HPDE6-E6E7 (cell line): Measurements from ENCODE around the gene TDRD10.

Experiments
- DNase-seq: peaks from one replicate; pipeline ENCODE4 v3.0.0; 2011; ENCODE audit warnings: missing footprints; ENCODE audit errors: extremely low spot score

The TDRD10 gene

DNA sequence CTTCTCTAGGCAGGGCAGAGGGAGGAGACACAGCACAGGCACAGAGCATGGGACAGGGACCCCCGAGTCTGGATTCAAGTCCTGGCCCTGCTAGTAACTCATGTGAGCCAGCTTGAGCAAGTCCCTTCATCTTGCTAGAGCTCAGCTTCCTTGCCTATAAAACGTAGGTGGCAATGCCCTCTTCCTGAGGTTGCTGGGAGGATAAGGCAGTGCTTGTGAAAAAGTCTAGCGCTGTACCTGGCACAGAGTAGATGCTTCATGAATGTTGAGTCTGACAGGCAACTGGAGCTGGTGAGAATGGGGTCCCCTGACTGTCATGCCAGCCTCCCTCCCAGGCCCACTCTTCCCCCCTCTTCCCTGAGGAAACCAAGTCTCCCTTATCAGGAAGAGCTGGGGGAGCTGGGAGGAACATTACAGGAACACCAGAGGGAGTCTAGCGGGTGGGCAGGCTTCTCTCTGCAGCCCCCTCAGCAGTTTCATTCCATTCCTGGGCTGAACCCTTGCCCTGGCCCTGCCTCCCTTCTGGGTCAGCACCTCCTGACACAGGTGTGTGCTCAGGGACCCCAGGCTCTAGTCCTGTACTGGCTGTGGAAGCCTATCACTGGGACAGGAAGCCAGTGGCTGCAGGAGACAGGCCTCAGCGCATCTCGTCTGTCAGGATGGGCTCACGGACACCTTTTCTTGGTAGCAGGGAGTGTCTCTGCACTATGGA, 75.5 kb downstream of the TDRD10 start:
- no peak for DNase-seq

DNA sequence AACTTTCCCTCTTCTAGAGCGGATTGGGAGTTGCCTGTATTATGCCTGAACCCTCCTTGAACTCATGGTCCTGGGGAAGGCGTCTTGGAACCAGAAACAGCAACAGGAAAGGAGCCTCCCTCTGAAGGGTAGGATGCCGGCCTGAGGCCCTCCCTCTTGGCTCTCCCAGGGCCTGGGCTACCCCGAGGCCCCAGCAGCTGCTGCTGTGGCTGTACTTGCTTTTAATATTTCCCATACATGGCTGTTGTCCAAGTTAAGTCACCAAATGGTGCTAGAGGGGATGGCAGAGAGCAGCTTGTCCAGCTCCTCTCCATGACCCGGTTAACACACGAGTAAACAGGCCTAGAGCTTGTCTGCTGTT, 76.0 kb downstream of the TDRD10 start:
- DNase-seq: no peak

DNA sequence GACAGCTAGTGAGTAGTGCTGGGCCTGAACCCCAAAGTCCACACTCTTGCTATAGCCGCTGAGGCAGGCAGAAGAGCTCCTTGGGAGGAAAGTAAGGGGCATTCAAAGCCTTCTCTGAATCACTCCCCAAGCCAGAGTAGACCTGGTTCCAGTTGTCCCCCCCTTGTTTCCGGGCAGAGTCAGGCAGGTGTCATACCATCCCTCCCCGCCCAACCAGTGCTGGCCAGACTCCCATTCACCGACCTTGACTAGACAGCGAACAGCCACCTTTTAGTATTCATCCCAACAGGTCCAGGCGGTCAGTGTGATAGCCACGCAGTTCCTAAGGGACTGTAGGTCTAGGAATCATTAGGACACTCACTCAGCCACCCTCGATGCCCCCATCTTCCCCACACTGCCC, 77.4 kb downstream of the TDRD10 start:
- no peak for DNase-seq

DNA sequence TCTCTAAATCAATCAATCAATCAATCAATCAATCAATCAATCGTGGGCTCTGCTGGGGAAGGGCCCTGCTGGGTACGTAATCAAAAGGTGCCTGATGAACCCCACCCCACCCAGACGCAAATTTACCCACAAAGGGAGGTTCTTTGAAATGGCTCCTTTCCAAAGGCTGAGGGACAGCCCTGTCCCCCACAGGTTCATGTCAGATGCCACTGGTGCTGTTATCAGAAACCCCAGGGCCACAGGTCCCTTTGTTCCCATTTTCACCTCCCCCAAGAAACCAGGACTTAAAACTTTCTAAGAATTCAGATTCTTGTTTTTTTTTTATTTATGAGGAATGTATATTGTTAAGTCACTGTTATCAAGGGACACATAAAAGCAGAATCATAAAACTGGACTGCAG, 79.7 kb downstream of the TDRD10 start:
- no peak for DNase-seq

DNA sequence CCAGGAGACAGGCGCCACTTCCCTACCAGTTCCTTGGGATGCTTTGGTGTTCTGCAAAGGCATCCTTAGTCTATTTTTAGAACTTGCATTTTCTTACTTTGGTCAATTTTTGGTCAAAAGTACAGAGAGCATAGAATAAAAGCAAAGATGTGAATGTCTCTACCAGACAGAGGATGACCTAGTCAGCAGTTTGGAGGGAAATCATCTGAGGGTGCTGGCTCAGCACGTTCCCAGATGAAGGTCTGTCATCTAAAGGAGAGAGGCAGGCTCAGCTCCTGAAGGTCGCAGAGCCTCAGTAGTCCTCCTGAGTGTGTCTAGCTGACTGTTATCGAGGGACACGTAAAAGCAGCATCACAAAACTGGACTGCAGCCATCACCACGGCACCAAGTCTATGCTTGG, 80.9 kb downstream of the TDRD10 start:
- DNase-seq: no peak

DNA sequence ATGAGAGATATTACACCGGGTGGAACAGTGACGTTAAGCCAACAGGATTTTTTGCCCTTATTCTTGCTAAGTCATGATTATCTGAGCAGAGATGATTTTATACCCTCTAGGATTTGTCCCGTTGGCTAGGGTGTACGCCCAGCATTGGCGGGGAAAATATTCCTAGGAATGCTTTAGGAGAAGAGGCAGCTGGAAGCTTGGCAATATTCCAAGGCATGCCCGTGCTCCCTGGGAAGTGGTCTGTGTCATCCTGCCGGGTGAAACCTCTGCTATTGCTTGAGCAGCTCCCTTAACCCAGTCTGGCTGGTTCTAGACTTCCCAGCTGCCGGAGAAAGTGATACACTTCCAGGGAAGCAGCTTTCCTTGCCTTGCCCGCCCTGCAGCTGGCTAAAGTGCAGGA, 81.8 kb downstream of the TDRD10 start:
- DNase-seq: no peak

DNA sequence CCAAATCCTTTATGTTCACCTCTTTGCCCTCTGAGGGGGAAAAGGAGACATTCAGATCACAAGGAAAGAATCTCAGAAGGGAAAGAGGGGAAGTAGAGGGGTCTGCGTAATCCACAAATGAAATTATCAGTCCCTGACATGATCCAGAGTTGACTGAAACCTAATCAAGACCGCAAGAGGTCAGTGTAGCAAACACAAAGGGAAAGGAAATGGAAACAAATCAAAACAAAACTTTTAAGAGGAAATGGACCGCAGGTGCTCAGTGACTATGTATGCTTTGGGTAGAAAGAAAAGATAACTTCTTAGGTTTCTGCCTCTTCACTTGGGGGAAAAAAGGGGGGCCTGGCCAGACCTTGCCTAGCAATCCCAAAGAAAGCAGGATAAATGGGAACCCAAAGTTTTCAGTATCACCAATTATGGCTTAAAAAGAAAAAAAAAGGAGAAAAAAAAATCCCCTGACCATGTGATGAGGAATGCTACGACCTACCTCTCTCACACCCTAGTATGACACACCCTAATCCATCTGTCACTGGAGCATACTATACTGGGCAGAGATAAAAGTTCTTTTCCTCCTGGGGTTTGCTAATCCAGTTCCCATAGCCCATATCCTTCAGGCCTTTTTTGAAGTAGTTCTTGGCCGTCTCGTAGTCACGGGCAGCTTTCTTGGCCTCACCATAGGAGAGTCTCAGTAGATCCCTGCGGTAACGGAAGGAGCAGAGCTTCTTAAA, 82.4 kb downstream of the TDRD10 start:
- no peak for DNase-seq

DNA sequence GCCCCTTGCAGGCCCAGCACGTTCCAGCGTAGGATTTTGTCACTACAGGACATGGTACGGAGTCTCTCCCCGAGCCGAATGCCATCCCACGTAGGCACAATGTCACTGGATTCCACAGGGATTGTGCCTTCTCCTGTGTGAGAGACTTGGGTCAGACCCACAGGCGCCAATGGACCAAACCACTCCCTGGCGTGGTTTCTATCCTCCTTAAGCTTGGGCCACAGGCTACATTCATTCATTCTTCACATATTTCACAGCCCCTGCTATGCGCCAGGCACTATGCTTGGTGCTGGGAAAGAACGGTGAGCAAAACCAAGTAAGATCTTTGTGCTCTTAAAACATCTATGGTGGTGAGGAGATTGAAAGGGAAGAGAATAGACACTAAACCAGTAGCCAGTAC, 84.2 kb downstream of the TDRD10 start:
- DNase-seq: no peak

DNA sequence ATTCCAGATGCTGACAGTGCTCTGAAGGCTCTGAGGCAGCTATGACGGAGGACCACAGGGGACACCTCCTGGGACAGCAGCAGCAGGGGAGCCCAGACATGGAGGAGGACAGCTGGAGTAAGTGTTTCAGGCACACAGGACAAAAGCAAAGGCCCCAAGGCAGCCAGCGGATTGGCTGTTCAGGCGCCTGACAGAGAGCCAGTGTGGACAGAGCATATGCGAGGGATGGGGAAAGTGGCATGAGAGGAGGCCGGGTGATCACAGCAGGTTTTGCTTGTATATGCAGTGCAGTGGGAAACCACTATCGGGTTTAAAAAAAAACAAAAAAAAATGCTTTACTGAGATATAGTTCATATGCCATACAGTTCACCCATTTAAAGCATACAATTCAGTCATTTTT, 84.6 kb downstream of the TDRD10 start:
- no peak for DNase-seq

DNA sequence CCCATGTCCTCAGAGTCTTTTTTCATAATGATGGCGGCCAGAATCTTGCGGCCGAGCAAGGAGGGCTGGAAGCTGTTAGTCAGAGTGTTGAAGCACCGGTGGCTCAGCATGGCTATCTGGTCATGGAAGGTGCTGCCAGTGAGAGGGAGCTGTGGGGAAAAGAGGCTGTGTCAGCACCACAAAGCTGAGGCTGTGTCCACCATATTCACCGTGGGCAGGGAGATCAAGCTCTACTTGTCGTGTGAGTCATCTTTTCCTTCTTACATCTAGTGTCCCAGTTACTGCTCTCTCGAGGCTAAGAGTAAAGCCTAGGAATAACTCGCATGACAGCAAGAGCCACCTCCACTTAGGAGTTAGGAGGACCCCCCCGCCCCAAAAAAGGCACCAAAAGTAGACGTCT, 87.8 kb downstream of the TDRD10 start:
- DNase-seq: no peak

DNA sequence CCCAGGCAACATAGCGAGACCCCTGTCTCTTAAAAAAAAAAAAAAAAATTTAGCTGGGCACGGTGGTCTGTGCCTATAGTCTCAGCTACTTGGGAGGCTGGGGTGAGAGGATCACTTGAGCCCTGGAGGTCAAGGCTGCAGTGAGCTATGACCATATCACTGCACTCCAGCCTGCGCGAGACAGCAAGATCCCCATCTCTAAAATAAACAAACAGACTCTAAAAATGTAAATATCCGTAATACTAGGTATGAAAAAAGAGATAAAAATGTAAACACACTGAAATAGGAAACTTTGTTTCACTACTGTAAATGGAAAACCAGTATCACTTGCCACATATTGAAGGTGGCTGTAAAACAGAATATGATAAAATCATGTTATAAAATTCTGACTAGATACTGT, 88.7 kb downstream of the TDRD10 start:
- DNase-seq: no peak

DNA sequence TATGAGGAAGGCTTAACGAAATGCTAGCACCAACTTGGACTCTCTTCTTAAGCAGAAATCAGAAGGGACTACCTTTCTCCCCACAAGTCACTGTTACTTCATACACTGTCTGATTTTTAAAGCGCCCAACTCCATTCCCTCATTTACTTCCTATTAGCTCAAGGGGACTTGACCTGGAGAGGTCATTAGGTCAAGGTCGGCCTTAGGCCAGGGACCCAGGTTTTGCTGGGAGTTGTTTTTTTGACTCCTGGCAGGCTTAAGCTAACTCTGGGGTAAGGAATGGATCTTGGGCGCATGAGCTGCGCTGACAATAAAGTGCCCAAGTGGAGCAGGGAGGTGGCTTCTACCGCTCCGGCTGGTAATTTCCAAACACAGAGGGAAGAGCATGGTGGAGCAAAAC, 89.2 kb downstream of the TDRD10 start:
- no peak for DNase-seq

DNA sequence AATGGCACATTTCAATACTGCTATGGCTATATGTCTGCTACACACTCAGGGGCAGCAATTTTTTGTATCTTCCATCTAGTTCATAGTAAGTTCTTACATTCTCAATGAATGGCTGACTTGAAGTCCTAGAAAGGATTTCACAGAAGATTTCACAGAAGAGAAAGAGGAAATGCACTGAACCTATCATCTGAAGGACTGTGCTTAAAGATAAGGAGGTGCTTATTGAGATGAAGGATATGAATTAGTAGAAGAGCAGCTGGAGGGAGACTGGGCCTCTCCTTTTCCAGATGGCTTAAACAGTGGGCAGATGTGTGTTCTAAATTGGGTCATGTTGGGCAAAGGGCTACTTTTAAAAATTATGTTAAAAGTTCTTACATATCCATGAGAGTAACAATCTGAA, 91.4 kb downstream of the TDRD10 start:
- no peak for DNase-seq

DNA sequence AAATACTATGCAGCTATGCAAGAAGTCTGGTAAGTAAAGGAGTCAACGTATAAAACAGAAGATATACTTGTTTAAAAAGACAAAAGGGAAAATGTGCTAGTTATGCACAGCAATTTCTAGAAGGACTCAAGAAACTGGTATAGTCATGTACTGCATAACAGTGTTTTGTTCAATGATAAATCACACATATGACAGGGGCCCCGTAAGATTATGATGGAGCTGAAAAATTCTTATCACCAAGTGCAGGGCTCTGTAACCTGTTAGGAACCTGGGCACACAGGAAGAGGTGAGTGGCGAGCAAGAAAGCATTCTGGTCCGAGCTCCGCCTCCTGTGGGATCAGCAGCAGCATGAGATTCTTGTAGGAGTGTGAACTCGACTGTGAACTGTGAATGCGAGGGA, 92.8 kb downstream of the TDRD10 start:
- no peak for DNase-seq

DNA sequence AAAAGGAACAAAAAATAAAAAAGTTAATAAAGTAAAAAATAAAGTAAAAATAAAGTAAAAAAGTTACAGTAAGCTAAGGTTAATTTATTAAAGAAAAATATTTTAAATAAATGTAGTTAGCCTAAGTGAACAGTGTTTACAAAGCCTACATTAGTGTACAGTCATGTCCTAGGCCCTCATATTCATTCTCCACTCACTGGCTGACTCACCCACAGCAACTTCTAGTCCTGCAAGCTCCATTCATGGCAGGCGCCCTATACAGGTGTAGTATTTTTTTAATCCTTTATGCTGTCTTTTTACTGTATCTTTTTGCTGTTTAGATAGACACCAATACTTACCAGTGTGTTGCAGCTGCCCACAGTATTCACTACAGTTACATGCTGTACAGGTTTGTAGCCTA, 93.6 kb downstream of the TDRD10 start:
- DNase-seq: no peak
